HepG2 (cell line): ENCODE measurements around the gene RCBTB1. TPM values are rescaled to one million over a fixed set of nuclear protein-coding genes. Genes with fewer than 3 reads are reported as not detected.
"Not testable (repeated sequence)": the region's sequence is repeated elsewhere in the genome, so short reads cannot be mapped to it uniquely, and the experiment has no call there.

ENCODE experiments used
- ATAC-seq: fragments of 200-7000 bp; cut with Tn5 transposase; 3 replicates; pipeline ENCODE4 v1.9.1; 2020; ENCODE audit warnings: mild to moderate bottlenecking, moderate library complexity
- BruUV-seq: library from RNA; stranded (reverse); fragments of 400-500 nt; replicated peaks from 2 replicates; lab custom pipeline; 2021; lab: Mats Ljungman, UMichigan
- CTCF ChIA-PET: fragments of 300-600 bp; formaldehyde crosslinking; extraction: SDS; loops from one replicate; lab custom pipeline; 2021; ENCODE audit warnings: low total read pairs, inconsistent platforms, low intra/inter-chr PET ratio; lab: Yijun Ruan, JAX
- POLR2A ChIA-PET: fragments of 350-600 bp; sonication (Branson Sonifier 250); formaldehyde crosslinking; loops from one replicate; lab custom pipeline; 2020; ENCODE audit warnings: antibody characterized with exemption, inconsistent platforms; lab: Yijun Ruan, JAX
- DNase-seq: peaks from one replicate; pipeline ENCODE4 v3.0.0-alpha.2; 2015; ENCODE audit warnings: low spot score
- FAIRE-seq: peaks from 3 replicates; lab custom pipeline; 2011; peaks lifted over from hg19 to GRCh38; lab: Jason Lieb, UNC
- H2AFZ ChIP-seq: one replicate; pipeline ENCODE4 v1.6.1; 2011; ENCODE audit warnings: low read length, inconsistent platforms
- H3K27ac ChIP-seq: fragments of 300-600 bp; 3 replicates; pipeline ENCODE4 v1.8.0; 2011; ENCODE audit warnings: mixed run types, mild to moderate bottlenecking, mixed read lengths, low read length, inconsistent platforms; ENCODE audit not compliant: insufficient read depth; ENCODE audit errors: extremely low read length
- H3K27me3 ChIP-seq, 2 experiments: fragments of 200-600 bp in 1 of 2; 2 replicates in 1 of 2; 3 replicates in 1 of 2; pipeline versions ENCODE4 v1.6.0 to v1.8.0; 2011; ENCODE audit warnings: low read length in 2 of 2, mild to moderate bottlenecking in 2 of 2, moderate library complexity in 2 of 2, inconsistent platforms in 1 of 2; ENCODE audit not compliant: insufficient read depth in 2 of 2, control insufficient read depth in 1 of 2
- H3K36me3 ChIP-seq, 2 experiments: fragments of 200-600 bp in 1 of 2; replicated peaks in 1 of 2; 2 replicates in 1 of 2; 3 replicates in 1 of 2; pipeline versions ENCODE4 v1.5.1 to v1.8.0; 2011; ENCODE audit warnings: low read length in 2 of 2, inconsistent platforms in 1 of 2; ENCODE audit not compliant: insufficient read depth in 2 of 2, control insufficient read depth in 1 of 2
- H3K4me1 ChIP-seq: 2 replicates; pipeline ENCODE4 v1.5.1; 2012; ENCODE audit warnings: low read length, inconsistent platforms; ENCODE audit not compliant: insufficient read depth
- H3K4me2 ChIP-seq: 2 replicates; pipeline ENCODE4 v1.6.0; 2011; ENCODE audit warnings: low read depth, low read length, inconsistent platforms
- H3K4me3 ChIP-seq, 3 experiments: fragments of 200-600 bp in 1 of 3; sonication (generic), shearing (Covaris generic) in 1 of 3; replicated peaks in 1 of 3; 2 replicates each; pipeline ENCODE4 v1.5.1; 2011 to 2016; ENCODE audit warnings: low read length in 3 of 3, inconsistent platforms in 2 of 3, low read depth in 2 of 3, mild to moderate bottlenecking in 2 of 3, control low read depth in 1 of 3, mixed read lengths in 1 of 3; ENCODE audit not compliant: insufficient read depth in 1 of 3
- H3K79me2 ChIP-seq: one replicate; pipeline ENCODE4 v1.6.1; 2011; ENCODE audit warnings: low read length, inconsistent platforms; ENCODE audit not compliant: insufficient read depth
- H3K9ac ChIP-seq: 2 replicates; pipeline ENCODE4 v1.6.0; 2011; ENCODE audit warnings: mild to moderate bottlenecking, low read depth, low read length, inconsistent platforms; ENCODE audit not compliant: insufficient read depth
- H3K9me3 ChIP-seq: 2 replicates; pipeline ENCODE4 v1.5.1; 2012; ENCODE audit warnings: mild to moderate bottlenecking, low read length
- H4K20me1 ChIP-seq: 2 replicates; pipeline ENCODE4 v1.6.0; 2011; ENCODE audit warnings: inconsistent platforms, mild to moderate bottlenecking, low read length, moderate library complexity; ENCODE audit not compliant: insufficient read depth
- WGBS: methylation state at CpG from one replicate; pipeline ENCODE4 v1.1.6; 2017; ENCODE audit warnings: low lambda C conversion rate; 5-methylcytosine and 5-hydroxymethylcytosine counted together
- in situ Hi-C: cut with HindIII; loops from 2 replicates; pipeline ENCODE4 v1.10.0; 2017; ENCODE audit warnings: low pct_unique_long_range_greater_than_20kb; ENCODE audit not compliant: extremely low pct_ligation_motif_present
- intact Hi-C: fragments of 100-400 bp; cut with micrococcal nuclease; formaldehyde crosslinking; loops from one replicate; pipeline ENCODE4 v1.10.0; 2022; ENCODE audit not compliant: unreplicated experiment
- polyA plus RNA-seq, 8 experiments: library from polyadenylated mRNA; depleted of rRNA in 3 of 8; stranded (reverse) in 7 of 8; unstranded in 1 of 8; fragments of >200 nt; fragmentation: Illumina TruSeq in 4 of 8; extraction: Trizol in 4 of 8; gene quantifications; 2 replicates each; pipeline versions ENCODE4 v1.2.1 to v1.2.3, GENCODE V29; 2011 to 2016; ENCODE audit warnings: low read depth in 4 of 8, missing spikeins in 1 of 8, mixed read lengths in 1 of 8; ENCODE audit not compliant: insufficient read depth in 1 of 8
- total RNA-seq, 5 experiments: library from RNA; depleted of rRNA; stranded (reverse); fragments of >200 nt; fragmentation: Illumina TruSeq; extraction: Trizol; gene quantifications; 2 replicates each; pipeline ENCODE4 v1.2.3, GENCODE V29; 2016; ENCODE audit warnings: low read depth in 1 of 5
- TF ChIP-seq, protein P1 (sequence below): sonication (generic); formaldehyde crosslinking; IDR thresholded peaks from 2 replicates; pipeline ENCODE4 v1.4.0; 2020; ENCODE audit warnings: low read depth, missing genetic modification reagents

The RCBTB1 gene
- total and polyA plus RNA-seq, 2 of the 13 experiments (the other 11 are each of a cell fraction or from before 2014, with no cell fraction given) = 13.4 to 21.6 TPM

DNA sequence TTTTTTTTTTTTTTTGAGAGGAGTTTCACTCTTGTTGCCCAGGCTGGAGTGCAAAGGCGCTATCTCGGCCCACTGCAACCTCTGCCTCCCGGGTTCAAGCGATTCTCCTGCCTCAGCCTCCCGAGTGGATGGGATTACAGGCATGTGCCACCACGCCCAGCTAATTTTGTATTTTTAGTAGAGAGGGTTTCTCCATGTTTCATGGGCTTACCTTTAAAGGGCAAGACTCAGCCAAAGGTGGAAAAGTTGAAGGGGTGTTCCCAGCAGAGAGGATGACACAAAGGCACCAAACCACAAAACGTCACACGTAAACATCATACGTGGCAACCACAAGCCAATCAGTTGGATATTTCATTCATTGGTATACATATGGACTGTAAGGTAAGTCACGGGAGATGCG is 88.5 kb downstream of the RCBTB1 start:
- H2AFZ ChIP-seq, CTCF ChIA-PET, H4K20me1 ChIP-seq, H3K4me3 ChIP-seq, H3K4me2 ChIP-seq, H3K79me2 ChIP-seq, H3K9me3 ChIP-seq, BruUV-seq, DNase-seq, H3K27me3 ChIP-seq, H3K9ac ChIP-seq, ATAC-seq, in situ Hi-C loops, H3K36me3 ChIP-seq, FAIRE-seq: not testable (repeated sequence)
- WGBS = 93% methylated on average over 11 of the region's 11 CpGs
- Histone ChIP-seq H3K4me1 (peaks cover 21% of the 10 kb centered on the region), H3K27ac (peak overlapping the region; percentile 17)
- TF ChIP-seq, protein P1, sequence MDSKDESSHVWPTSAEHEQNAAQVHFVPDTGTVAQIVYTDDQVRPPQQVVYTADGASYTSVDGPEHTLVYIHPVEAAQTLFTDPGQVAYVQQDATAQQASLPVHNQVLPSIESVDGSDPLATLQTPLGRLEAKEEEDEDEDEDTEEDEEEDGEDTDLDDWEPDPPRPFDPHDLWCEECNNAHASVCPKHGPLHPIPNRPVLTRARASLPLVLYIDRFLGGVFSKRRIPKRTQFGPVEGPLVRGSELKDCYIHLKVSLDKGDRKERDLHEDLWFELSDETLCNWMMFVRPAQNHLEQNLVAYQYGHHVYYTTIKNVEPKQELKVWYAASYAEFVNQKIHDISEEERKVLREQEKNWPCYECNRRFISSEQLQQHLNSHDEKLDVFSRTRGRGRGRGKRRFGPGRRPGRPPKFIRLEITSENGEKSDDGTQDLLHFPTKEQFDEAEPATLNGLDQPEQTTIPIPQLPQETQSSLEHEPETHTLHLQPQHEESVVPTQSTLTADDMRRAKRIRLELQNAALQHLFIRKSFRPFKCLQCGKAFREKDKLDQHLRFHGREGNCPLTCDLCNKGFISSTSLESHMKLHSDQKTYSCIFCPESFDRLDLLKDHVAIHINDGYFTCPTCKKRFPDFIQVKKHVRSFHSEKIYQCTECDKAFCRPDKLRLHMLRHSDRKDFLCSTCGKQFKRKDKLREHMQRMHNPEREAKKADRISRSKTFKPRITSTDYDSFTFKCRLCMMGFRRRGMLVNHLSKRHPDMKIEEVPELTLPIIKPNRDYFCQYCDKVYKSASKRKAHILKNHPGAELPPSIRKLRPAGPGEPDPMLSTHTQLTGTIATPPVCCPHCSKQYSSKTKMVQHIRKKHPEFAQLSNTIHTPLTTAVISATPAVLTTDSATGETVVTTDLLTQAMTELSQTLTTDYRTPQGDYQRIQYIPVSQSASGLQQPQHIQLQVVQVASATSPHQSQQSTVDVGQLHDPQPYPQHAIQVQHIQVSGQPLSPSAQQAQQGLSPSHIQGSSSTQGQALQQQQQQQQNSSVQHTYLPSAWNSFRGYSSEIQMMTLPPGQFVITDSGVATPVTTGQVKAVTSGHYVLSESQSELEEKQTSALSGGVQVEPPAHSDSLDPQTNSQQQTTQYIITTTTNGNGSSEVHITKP = peak; percentile 63; the same call in 1 of the 2 replicates
- intact Hi-C loops = loop anchor here (5.0 kb wide), 1 partner anchor 45 kb away; no protein-coding TSS in a partner anchor
- POLR2A ChIA-PET = interaction anchor here (1.0 to 4.4 kb wide), 5 partner anchors 12 to 182 kb away, joined by 3 to 47 read pairs (median 6); partner anchors contain the start of genes CAB39L, RCBTB1 and SETDB2
